KMS-11 (cell line): ENCODE results near the gene PERM1.

Experiments
- H2AFZ ChIP-seq: fragments of 200-600 bp; sonication (generic); 2 replicates; pipeline ENCODE4 v1.6.1; 2016; ENCODE audit warnings: antibody characterized with exemption, mixed run types, low read depth
- H3K27ac ChIP-seq: fragments of 200-600 bp; sonication (generic); 2 replicates; pipeline ENCODE4 v1.6.1; 2016; ENCODE audit warnings: mild to moderate bottlenecking, mixed run types
- H3K27me3 ChIP-seq: fragments of 200-600 bp; sonication (generic); 2 replicates; pipeline ENCODE4 v1.6.1; 2017; ENCODE audit warnings: mild to moderate bottlenecking, low read depth, mixed run types, moderate library complexity; ENCODE audit not compliant: insufficient read depth
- H3K36me3 ChIP-seq: fragments of 200-600 bp; sonication (generic); 2 replicates; pipeline ENCODE4 v1.6.1; 2017; ENCODE audit warnings: mild to moderate bottlenecking, mixed run types; ENCODE audit not compliant: insufficient read depth
- H3K4me1 ChIP-seq: fragments of 200-600 bp; sonication (generic); 2 replicates; pipeline ENCODE4 v1.6.1; 2016; ENCODE audit warnings: mild to moderate bottlenecking, low read depth, mixed run types; ENCODE audit not compliant: poor library complexity, severe bottlenecking
- H3K4me2 ChIP-seq: fragments of 200-600 bp; sonication (generic); 2 replicates; pipeline ENCODE4 v1.7.0; 2016; ENCODE audit warnings: mild to moderate bottlenecking, mixed run types
- H3K4me3 ChIP-seq: fragments of 200-600 bp; sonication (generic); IDR thresholded peaks from 2 replicates; pipeline ENCODE4 v1.6.1; 2017; ENCODE audit warnings: low read depth, low read length, mixed read lengths; ENCODE audit not compliant: insufficient read depth
- H3K79me2 ChIP-seq: fragments of 200-600 bp; sonication (generic); 2 replicates; pipeline ENCODE4 v1.6.1; 2016; ENCODE audit warnings: low read depth, mixed run types; ENCODE audit not compliant: insufficient read depth
- H3K9ac ChIP-seq: fragments of 200-600 bp; sonication (generic); 2 replicates; pipeline ENCODE4 v1.6.1; 2016; ENCODE audit warnings: mild to moderate bottlenecking, mixed run types
- H4K20me1 ChIP-seq: fragments of 200-600 bp; sonication (generic); 2 replicates; pipeline ENCODE4 v1.6.1; 2016; ENCODE audit warnings: mild to moderate bottlenecking, mixed run types; ENCODE audit not compliant: insufficient read depth
- TF ChIP-seq, protein P1 (sequence below): fragments of 200-600 bp; sonication (generic); conservative IDR thresholded peaks from 2 replicates; pipeline ENCODE4 v1.6.1; 2017; ENCODE audit warnings: low read depth, mild to moderate bottlenecking, antibody characterized with exemption, low read length, moderate library complexity, mixed read lengths

PERM1 gene

DNA sequence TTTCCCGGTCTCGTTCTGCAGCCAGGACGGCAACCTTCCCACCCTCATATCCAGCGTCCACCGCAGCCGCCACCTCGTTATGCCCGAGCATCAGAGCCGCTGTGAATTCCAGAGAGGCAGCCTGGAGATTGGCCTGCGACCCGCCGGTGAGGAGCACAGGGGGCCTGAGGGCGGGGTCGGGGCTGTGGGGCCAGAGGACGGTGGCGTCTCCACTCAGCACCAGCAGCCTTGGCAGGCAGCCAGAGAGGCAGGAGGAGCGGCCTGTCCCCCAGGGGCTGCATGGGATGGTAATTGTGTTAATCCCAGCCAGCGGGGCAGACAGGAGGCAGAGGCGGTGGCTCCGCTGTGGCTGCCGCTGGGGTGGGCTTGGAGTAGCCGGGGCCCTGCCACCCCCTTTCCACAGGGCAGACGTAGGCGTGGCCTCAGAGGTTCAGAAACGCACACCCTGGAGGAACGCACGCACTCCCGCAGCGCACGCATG is 46.1 kb downstream of the PERM1 start:
- Histone ChIP-seq H3K79me2 (no peaks in the 10 kb centered on the region), H3K4me2 (no peak overlapping the region), H2AFZ (no peak overlapping the region), H3K27ac (no peak overlapping the region), H3K4me3 (no peak overlapping the region), H3K4me1 (peaks cover 16% of the 10 kb centered on the region), H3K27me3 (peaks cover 79% of the 10 kb centered on the region), H3K9ac (no peak overlapping the region), H3K36me3 (no peaks in the 10 kb centered on the region), H4K20me1 (no peaks in the 10 kb centered on the region)
- TF ChIP-seq, protein P1, sequence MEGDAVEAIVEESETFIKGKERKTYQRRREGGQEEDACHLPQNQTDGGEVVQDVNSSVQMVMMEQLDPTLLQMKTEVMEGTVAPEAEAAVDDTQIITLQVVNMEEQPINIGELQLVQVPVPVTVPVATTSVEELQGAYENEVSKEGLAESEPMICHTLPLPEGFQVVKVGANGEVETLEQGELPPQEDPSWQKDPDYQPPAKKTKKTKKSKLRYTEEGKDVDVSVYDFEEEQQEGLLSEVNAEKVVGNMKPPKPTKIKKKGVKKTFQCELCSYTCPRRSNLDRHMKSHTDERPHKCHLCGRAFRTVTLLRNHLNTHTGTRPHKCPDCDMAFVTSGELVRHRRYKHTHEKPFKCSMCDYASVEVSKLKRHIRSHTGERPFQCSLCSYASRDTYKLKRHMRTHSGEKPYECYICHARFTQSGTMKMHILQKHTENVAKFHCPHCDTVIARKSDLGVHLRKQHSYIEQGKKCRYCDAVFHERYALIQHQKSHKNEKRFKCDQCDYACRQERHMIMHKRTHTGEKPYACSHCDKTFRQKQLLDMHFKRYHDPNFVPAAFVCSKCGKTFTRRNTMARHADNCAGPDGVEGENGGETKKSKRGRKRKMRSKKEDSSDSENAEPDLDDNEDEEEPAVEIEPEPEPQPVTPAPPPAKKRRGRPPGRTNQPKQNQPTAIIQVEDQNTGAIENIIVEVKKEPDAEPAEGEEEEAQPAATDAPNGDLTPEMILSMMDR: no peak

- TF ChIP-seq, protein P1: no peak
- H3K4me3 ChIP-seq: no peak overlapping the region
- no peaks in the 10 kb centered on the region for H3K36me3 ChIP-seq
- no peak overlapping the region for H3K27ac ChIP-seq
- no peaks in the 10 kb centered on the region for H3K79me2 ChIP-seq
- H3K4me1 ChIP-seq: peaks cover 9% of the 10 kb centered on the region
- no peak overlapping the region for H3K4me2 ChIP-seq
- H3K9ac ChIP-seq: no peak overlapping the region
- H3K27me3 ChIP-seq: peaks cover 79% of the 10 kb centered on the region
- no peaks in the 10 kb centered on the region for H4K20me1 ChIP-seq
- no peak overlapping the region for H2AFZ ChIP-seq
Observed at GRCh38 chr1:934991-935750, 46.7 kb downstream of the PERM1 start.

DNA sequence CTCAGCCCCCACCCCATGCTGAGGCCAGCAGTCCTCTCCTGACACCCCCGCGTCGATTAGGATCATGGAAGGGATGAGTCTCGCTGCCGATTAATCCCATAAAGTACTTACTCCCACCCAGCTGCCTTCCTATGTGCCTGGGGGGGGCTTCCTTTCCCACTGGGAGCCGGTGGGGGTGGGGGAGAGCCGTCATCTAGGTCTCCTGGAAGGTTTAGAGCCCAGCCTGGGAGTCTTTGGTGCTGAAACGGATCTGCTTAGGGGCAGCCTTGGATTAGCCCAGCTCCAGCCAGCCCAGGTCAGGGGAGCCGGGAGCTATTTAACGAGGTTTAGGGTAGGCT is 48.3 kb downstream of the PERM1 start:
- H3K4me2 ChIP-seq: no peak overlapping the region
- H2AFZ ChIP-seq: no peak overlapping the region
- H3K36me3 ChIP-seq: no peaks in the 10 kb centered on the region
- no peaks in the 10 kb centered on the region for H4K20me1 ChIP-seq
- H3K9ac ChIP-seq: no peak overlapping the region
- no peak overlapping the region for H3K4me3 ChIP-seq
- H3K4me1 ChIP-seq: no peaks in the 10 kb centered on the region
- H3K27me3 ChIP-seq: peaks cover 86% of the 10 kb centered on the region
- no peaks in the 10 kb centered on the region for H3K79me2 ChIP-seq
- TF ChIP-seq, protein P1: no peak
- H3K27ac ChIP-seq: no peak overlapping the region

GRCh38 chr1:932776-933602 is 48.9 kb downstream of the PERM1 start:
- TF ChIP-seq, protein P1: no peak
- H3K27me3 ChIP-seq: peaks cover 85% of the 10 kb centered on the region
- H3K27ac ChIP-seq: no peak overlapping the region
- H3K4me3 ChIP-seq: no peak overlapping the region
- H3K4me2 ChIP-seq: no peak overlapping the region
- no peaks in the 10 kb centered on the region for H3K79me2 ChIP-seq
- H4K20me1 ChIP-seq: no peaks in the 10 kb centered on the region
- no peaks in the 10 kb centered on the region for H3K4me1 ChIP-seq
- H3K9ac ChIP-seq: no peak overlapping the region
- H2AFZ ChIP-seq: no peak overlapping the region
- H3K36me3 ChIP-seq: no peaks in the 10 kb centered on the region
